ENCODE results near the gene RASA3.

DNA sequence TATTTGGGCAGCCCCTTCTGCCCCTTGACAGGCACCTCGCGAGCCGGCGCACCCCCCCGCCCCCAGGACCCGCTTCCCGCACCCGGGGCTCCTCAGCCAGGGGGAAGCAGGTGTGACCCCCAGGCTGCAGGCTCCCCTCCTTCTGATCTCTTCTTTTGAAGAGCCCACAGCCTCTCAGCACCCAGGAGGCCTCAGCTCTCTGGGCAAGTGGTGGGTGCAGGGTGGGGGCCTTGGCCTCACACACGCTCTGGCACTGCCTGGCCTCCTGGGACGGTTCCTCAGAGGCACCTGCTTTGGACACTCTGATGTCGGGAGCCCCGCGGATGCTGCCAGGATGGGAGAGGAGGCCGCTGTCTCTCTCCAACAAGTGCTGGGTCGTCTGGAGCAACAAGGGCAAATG lies 157.0 kb downstream of the RASA3 start:
- TF ChIP-seq GABPA (IDR thresholded peaks at IDR 0.05; ENCODE audit: borderline replicate concordance, insufficient read depth, low read length) (no peak), EZH2 (IDR thresholded peaks at IDR 0.05; ENCODE audit: low read depth, low read length, severe bottlenecking) (no peak), JUND (IDR thresholded peaks at IDR 0.05; ENCODE audit: low read length) (no peak), POLR2A (IDR thresholded peaks at IDR 0.05; ENCODE audit: control extremely low read depth in 1 of 2, low read depth in 2 of 2, low read length in 2 of 2) (no peak), SRF (IDR thresholded peaks at IDR 0.05; ENCODE audit: low read depth, low read length) (no peak), KDM5A (IDR thresholded peaks at IDR 0.05; ENCODE audit: low read length) (no peak), POLR2AphosphoS5 (IDR thresholded peaks at IDR 0.05; ENCODE audit: low read depth, low read length) (no peak), NRF1 (IDR thresholded peaks at IDR 0.05; ENCODE audit: low read depth, low read length) (no peak)
- TF ChIP-seq, protein P1, sequence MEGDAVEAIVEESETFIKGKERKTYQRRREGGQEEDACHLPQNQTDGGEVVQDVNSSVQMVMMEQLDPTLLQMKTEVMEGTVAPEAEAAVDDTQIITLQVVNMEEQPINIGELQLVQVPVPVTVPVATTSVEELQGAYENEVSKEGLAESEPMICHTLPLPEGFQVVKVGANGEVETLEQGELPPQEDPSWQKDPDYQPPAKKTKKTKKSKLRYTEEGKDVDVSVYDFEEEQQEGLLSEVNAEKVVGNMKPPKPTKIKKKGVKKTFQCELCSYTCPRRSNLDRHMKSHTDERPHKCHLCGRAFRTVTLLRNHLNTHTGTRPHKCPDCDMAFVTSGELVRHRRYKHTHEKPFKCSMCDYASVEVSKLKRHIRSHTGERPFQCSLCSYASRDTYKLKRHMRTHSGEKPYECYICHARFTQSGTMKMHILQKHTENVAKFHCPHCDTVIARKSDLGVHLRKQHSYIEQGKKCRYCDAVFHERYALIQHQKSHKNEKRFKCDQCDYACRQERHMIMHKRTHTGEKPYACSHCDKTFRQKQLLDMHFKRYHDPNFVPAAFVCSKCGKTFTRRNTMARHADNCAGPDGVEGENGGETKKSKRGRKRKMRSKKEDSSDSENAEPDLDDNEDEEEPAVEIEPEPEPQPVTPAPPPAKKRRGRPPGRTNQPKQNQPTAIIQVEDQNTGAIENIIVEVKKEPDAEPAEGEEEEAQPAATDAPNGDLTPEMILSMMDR (IDR thresholded peaks at IDR 0.05; ENCODE audit: control extremely low read depth in 1 of 3, insufficient read depth in 1 of 3, low read depth in 1 of 3, low read length in 3 of 3), result no peak
